Measurements from ENCODE around the gene CBFA2T2.

Gene CBFA2T2

DNA sequence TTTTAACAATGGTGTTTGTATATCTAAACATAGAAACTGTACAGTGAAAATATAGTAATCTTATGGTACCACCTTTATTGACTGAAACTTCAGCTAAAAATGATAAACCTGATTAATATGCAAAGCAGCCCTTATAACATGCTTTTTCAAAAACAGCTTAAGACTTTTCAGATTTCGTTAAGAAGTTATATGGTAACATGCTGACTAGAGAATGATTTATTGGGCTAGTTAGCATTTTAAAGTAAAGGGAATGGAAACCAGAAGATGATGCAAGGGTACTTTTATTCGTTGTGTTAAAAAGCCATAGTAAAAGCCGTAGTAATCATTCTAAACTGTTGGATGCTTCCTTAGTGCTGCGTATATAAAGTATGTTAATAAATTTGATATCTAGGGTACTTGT is 50.5 kb downstream of the CBFA2T2 start:
- no peak overlapping the region for H3K4me3 ChIP-seq (replicated peaks in 1 of 2; ENCODE audit: low read depth in 2 of 2, low read length in 2 of 2)
- no peak for DNase-seq (ENCODE audit: low read depth in 2 of 2)
- TF ChIP-seq, protein P1, sequence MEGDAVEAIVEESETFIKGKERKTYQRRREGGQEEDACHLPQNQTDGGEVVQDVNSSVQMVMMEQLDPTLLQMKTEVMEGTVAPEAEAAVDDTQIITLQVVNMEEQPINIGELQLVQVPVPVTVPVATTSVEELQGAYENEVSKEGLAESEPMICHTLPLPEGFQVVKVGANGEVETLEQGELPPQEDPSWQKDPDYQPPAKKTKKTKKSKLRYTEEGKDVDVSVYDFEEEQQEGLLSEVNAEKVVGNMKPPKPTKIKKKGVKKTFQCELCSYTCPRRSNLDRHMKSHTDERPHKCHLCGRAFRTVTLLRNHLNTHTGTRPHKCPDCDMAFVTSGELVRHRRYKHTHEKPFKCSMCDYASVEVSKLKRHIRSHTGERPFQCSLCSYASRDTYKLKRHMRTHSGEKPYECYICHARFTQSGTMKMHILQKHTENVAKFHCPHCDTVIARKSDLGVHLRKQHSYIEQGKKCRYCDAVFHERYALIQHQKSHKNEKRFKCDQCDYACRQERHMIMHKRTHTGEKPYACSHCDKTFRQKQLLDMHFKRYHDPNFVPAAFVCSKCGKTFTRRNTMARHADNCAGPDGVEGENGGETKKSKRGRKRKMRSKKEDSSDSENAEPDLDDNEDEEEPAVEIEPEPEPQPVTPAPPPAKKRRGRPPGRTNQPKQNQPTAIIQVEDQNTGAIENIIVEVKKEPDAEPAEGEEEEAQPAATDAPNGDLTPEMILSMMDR (IDR thresholded peaks at IDR 0.05; ENCODE audit: low read depth, low read length) = no peak

DNA sequence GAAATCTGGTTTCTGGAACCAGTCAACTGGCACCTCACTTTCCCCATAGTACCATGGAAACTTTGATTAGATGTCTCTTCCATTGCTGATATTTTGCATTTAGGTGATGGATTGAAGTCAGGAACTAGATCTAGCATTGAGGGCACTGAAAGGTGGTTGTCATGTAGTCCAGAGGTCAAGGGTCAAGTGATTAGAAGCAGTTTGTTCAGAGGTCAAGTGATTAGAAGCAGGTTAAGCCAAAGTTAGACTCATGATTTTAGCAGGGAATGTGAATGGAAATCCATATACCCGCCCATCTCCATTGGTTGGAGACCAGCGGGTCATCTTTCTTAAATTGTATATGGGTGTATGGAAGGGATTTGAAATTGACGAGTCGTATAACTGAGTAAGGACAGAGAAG is 51.2 kb downstream of the CBFA2T2 start:
- TF ChIP-seq, protein P1 (IDR thresholded peaks at IDR 0.05; ENCODE audit: low read depth, low read length) = no peak
- H3K4me3 ChIP-seq (replicated peaks in 1 of 2; ENCODE audit: low read depth in 2 of 2, low read length in 2 of 2) = no peak overlapping the region
- no peak for DNase-seq (ENCODE audit: low read depth in 2 of 2)

DNA sequence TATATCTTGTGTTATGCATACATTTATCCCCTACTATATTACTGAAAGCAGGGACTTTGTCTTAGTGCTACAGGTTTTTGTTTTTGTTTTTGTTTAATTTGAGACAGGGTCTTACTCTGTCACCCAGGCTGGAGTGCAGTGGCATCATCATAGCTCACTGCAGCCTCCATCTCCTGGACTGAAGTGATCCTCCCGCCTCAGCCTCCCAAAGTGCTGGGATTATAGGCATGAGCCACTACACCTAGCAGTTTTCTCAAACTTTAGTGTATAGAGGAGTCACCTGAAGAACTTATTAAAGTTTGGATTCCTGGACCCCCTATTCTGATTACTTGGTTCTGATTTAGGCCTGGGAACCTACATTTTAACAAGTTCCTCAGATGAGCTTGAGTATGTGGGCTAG is 51.9 kb downstream of the CBFA2T2 start:
- no peak for DNase-seq (ENCODE audit: low read depth in 2 of 2)
- no peak overlapping the region for H3K4me3 ChIP-seq (replicated peaks in 1 of 2; ENCODE audit: low read depth in 2 of 2, low read length in 2 of 2)
- TF ChIP-seq, protein P1 (IDR thresholded peaks at IDR 0.05; ENCODE audit: low read depth, low read length) = no peak

DNA sequence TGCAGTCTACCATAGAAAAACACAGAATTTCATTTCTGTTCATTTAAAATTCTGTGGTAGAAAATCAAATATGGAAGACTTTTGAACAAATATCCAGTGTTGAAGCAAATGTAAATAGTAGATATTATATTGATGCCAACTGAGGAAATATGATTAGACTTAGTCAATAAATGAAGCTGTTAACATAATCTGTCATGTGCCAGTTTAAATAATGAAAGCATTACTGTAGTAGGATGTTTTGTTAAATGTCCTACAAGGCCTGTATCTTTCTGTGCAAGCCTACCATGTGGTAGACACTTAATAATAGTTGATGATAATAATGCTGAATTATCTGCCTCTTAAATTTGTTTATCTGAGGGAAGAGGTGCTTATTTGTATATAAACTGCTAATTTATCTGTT is 55.9 kb downstream of the CBFA2T2 start:
- no peak overlapping the region for H3K4me3 ChIP-seq (replicated peaks in 1 of 2; ENCODE audit: low read depth in 2 of 2, low read length in 2 of 2)
- TF ChIP-seq, protein P1 (IDR thresholded peaks at IDR 0.05; ENCODE audit: low read depth, low read length) = no peak

DNA sequence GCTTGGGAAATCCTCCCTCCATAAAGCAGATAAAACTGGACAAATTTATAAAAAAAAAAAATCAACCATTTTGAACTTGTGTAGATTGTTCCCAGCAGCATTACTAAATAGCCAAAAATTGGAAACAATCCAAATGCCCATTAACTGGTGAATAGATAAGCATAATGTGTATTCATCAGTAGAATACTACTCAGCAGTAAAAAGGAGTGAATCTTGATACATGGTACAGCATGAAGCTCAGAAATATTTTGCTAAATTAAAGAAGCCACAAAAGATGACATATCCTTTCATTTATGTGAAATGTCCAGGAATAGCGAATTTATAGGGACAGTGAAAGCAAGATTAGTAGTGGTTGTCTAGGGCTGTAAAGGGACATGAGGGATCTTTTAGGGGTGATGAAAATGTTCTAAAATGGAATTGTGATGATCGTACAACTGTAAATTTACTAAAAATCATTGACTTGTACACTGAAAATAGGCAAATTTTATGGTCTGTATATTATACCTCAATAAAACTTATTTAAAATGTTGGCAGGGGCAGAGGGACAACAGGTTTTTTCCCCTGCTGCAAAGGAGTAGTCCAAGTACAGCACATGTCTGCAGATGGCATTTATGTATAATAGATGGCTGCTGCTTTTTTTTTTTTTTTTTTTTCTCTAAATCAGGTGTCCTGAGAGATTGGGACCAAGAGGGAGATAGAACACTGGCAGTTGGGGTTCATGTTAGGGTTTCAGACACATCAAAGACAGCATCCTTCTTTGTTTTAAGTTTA is 59.5 kb downstream of the CBFA2T2 start:
- no peak overlapping the region for H3K4me3 ChIP-seq (replicated peaks in 1 of 2; ENCODE audit: low read depth in 2 of 2, low read length in 2 of 2)
- DNase-seq (ENCODE audit: low read depth in 2 of 2) = peak in 1 of 2 donors; percentile 10
- TF ChIP-seq, protein P1 (IDR thresholded peaks at IDR 0.05; ENCODE audit: low read depth, low read length) = no peak

More for the DNA sequence above, 55.9 kb downstream of the CBFA2T2 start:
- DNase-seq (ENCODE audit: low read depth in 2 of 2) = no peak

DNA sequence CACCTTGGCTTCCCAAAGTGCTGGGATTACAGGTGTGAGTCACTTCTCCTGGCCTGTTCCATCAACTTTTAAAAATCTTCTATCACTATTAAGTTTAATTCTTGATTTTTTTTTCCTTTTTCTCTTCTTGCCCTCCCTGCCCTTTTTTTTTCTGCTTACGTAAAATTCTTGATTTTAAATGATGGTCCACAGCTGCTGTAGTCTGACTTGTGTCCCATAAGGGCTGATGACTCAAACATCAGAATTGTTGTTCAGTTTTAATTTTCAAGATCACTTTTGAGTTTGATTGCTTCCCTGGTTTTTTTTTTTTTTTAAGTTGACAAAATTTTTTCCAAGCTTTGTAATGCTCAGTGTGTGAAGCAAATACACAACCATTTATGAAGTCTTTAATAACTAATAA is 61.9 kb downstream of the CBFA2T2 start:
- peak; percentile 63 to 70 for DNase-seq (ENCODE audit: low read depth in 2 of 2)
- H3K4me3 ChIP-seq (replicated peaks in 1 of 2; ENCODE audit: low read depth in 2 of 2, low read length in 2 of 2) = no peak overlapping the region
- TF ChIP-seq, protein P1 (IDR thresholded peaks at IDR 0.05; ENCODE audit: low read depth, low read length) = no peak

DNA sequence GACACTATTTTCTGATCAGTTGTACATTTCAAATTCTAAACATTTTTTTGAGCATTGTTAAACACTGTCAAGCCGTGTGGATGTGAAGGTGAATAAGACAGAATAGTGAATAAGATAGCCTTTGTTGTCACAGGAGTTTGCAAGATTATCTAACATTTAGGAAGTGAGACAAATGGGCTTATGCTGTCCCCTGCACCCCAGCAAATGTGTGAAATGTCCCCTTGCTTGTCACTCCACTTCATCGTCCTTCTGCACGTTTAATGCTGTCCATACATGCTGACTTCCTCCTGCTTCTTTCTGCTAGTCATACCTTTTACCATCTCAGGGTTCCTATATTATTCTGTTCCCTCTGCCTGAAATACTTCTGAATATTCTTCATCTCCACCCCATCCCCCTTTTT is 62.6 kb downstream of the CBFA2T2 start:
- TF ChIP-seq, protein P1 (IDR thresholded peaks at IDR 0.05; ENCODE audit: low read depth, low read length) = no peak
- DNase-seq (ENCODE audit: low read depth in 2 of 2) = no peak
- no peak overlapping the region for H3K4me3 ChIP-seq (replicated peaks in 1 of 2; ENCODE audit: low read depth in 2 of 2, low read length in 2 of 2)
